ENCODE measurements around the gene CRHR2. TPM values are rescaled to one million over a fixed set of nuclear protein-coding genes. Genes with fewer than 3 reads are reported as not detected.

Gene CRHR2
- polyA plus RNA-seq, 1 of the 3 experiments (the other 2 are of a cell fraction) = not detected

- peaks cover 54% of the 10 kb centered on the region for H4K20me1 ChIP-seq (ENCODE audit: insufficient read depth)
- no peaks in the 10 kb centered on the region for H3K4me1 ChIP-seq (ENCODE audit: control insufficient read depth in 1 of 2, insufficient read depth in 2 of 2, low read depth in 1 of 2, low read length in 1 of 2)
- H3K4me2 ChIP-seq = no peak overlapping the region
- peaks cover 17% of the 10 kb centered on the region for H3F3A ChIP-seq (replicated peaks; ENCODE audit: insufficient read depth)
- H3K27me3 ChIP-seq (ENCODE audit: insufficient read depth) = no peaks in the 10 kb centered on the region
- TF ChIP-seq POLR2AphosphoS5 (IDR thresholded peaks at IDR 0.05; ENCODE audit: low read depth, low read length) (no peak), ZBTB33 (IDR thresholded peaks at IDR 0.05; ENCODE audit: borderline replicate concordance, low read depth) (no peak), FOXM1 (IDR thresholded peaks at IDR 0.05; ENCODE audit: low read depth) (no peak), USF1 (IDR thresholded peaks at IDR 0.05; ENCODE audit: borderline replicate concordance, low read depth) (no peak), MXI1 (IDR thresholded peaks at IDR 0.05; ENCODE audit: low read depth, low read length) (peak; percentile 23; the same call in 1 of the 2 replicates)
- H3K9ac ChIP-seq = no peak overlapping the region
- H2AFZ ChIP-seq (ENCODE audit: low read depth) = no peak overlapping the region
- H3K9me3 ChIP-seq = no peaks in the 10 kb centered on the region
- H3K27ac ChIP-seq (ENCODE audit: low read depth in 2 of 2, low read length in 1 of 2) = no peak overlapping the region
- H3K4me3 ChIP-seq (ENCODE audit: low read depth in 2 of 2, low read length in 1 of 2) = no peak overlapping the region
- H3K79me2 ChIP-seq (ENCODE audit: insufficient read depth) = peaks cover 52% of the 10 kb centered on the region
- peak; percentile 36 for DNase-seq
- ChIA-PET CTCF (interaction anchor here (1.0 to 3.2 kb wide), 6 partner anchors 8 to 122 kb away, joined by 3 to 18 read pairs (median 6); no protein-coding TSS in a partner anchor), POLR2A (no interaction called here)
- no peaks in the 10 kb centered on the region for H3K9me2 ChIP-seq
- 85% methylated on average over 1 of the region's 1 CpG for WGBS (ENCODE audit: low lambda C conversion rate)
- H3K36me3 ChIP-seq (replicated peaks in 1 of 2; ENCODE audit: control insufficient read depth in 1 of 2, insufficient read depth in 2 of 2, low read length in 1 of 2) = peaks cover 91 to 96% of the 10 kb centered on the region in 2 experiments
These were observed 63.3 kb downstream of the CRHR2 start for GRCh38 chr7:30618961-30619360.

- H3K27ac ChIP-seq (ENCODE audit: low read depth in 2 of 2, low read length in 1 of 2) = no peak overlapping the region
- H3K9me2 ChIP-seq = no peaks in the 10 kb centered on the region
- H3K27me3 ChIP-seq (ENCODE audit: insufficient read depth) = no peaks in the 10 kb centered on the region
- H3K36me3 ChIP-seq (replicated peaks in 1 of 2; ENCODE audit: control insufficient read depth in 1 of 2, insufficient read depth in 2 of 2, low read length in 1 of 2) = peaks cover 88 to 96% of the 10 kb centered on the region in 2 experiments
- no peaks in the 10 kb centered on the region for H3K9me3 ChIP-seq
- ChIA-PET CTCF (interaction anchor here (1.0 to 3.2 kb wide), 5 partner anchors 9 to 122 kb away, joined by 3 to 18 read pairs (median 8); no protein-coding TSS in a partner anchor), POLR2A (no interaction called here)
- H3K9ac ChIP-seq = no peak overlapping the region
- 95% methylated on average over 4 of the region's 4 CpGs for WGBS (ENCODE audit: low lambda C conversion rate)
- H2AFZ ChIP-seq (ENCODE audit: low read depth) = no peak overlapping the region
- no peak overlapping the region for H3K4me2 ChIP-seq
- H3K4me3 ChIP-seq (ENCODE audit: low read depth in 2 of 2, low read length in 1 of 2) = no peak overlapping the region
- H3F3A ChIP-seq (replicated peaks; ENCODE audit: insufficient read depth) = peaks cover 16% of the 10 kb centered on the region
- H4K20me1 ChIP-seq (ENCODE audit: insufficient read depth) = peaks cover 55% of the 10 kb centered on the region
- no peak for TF ChIP-seq JUND (IDR thresholded peaks at IDR 0.05)
- TF ChIP-seq RCOR1 (IDR thresholded peaks at IDR 0.05; ENCODE audit: low read length) = no peak
- no peak for TF ChIP-seq FOXM1 (IDR thresholded peaks at IDR 0.05; ENCODE audit: low read depth)
- no peak for TF ChIP-seq MAX (IDR thresholded peaks at IDR 0.05; ENCODE audit: low read depth)
- TF ChIP-seq EZH2phosphoT487 (IDR thresholded peaks at IDR 0.05; ENCODE audit: borderline replicate concordance, low read depth) = no peak
- no peak for TF ChIP-seq MEF2A (IDR thresholded peaks at IDR 0.05; ENCODE audit: borderline replicate concordance, low read depth)
- no peak for TF ChIP-seq USF2 (IDR thresholded peaks at IDR 0.05; ENCODE audit: borderline replicate concordance, low read depth, low read length)
- no peak for TF ChIP-seq RAD21 (IDR thresholded peaks at IDR 0.05; ENCODE audit: low read length)
- TF ChIP-seq REST (IDR thresholded peaks at IDR 0.05; ENCODE audit: low read depth, low read length) = no peak
- DNase-seq = no peak
- no peaks in the 10 kb centered on the region for H3K4me1 ChIP-seq (ENCODE audit: control insufficient read depth in 1 of 2, insufficient read depth in 2 of 2, low read depth in 1 of 2, low read length in 1 of 2)
- peaks cover 60% of the 10 kb centered on the region for H3K79me2 ChIP-seq (ENCODE audit: insufficient read depth)
These were observed 64.1 kb downstream of the CRHR2 start for GRCh38 chr7:30618080-30618676.
